ENCODE measurements around the gene ICOSLG.
A peak's percentile ranks its signal among the peaks of the same experiment; 100 is the strongest.
"Not testable (repeated sequence)": the region's sequence is repeated elsewhere in the genome, so short reads cannot be mapped to it uniquely, and the experiment has no call there.

Gene ICOSLG, protein sequence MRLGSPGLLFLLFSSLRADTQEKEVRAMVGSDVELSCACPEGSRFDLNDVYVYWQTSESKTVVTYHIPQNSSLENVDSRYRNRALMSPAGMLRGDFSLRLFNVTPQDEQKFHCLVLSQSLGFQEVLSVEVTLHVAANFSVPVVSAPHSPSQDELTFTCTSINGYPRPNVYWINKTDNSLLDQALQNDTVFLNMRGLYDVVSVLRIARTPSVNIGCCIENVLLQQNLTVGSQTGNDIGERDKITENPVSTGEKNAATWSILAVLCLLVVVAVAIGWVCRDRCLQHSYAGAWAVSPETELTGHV

DNA sequence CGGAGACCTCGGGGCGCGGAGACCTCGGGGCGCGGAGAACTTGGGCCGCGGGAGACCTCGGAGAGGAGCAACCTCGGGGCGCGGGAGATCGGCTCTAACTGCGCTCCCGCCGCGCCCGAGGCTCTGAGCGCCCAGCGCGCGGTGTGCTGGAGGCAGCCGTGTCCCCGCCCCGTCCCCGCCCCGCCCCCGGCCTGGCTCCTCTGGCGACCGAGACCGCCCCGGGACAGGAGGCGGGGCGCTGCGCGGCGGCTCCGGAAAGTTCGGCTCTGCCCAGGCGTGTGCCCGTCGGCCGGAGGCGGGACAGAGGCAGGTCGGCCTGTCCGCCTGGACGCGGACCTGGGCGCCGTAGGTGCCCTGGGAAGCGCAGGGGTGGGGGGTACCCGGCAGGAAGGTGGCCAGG, at the start of gene ICOSLG:
Gene ICOSLG (minus strand): TSS at position 102 of the 400 bp plus-strand sequence. CDS start 126 bp downstream, outside the sequence.
- DNase-seq, result not testable (repeated sequence)

DNA sequence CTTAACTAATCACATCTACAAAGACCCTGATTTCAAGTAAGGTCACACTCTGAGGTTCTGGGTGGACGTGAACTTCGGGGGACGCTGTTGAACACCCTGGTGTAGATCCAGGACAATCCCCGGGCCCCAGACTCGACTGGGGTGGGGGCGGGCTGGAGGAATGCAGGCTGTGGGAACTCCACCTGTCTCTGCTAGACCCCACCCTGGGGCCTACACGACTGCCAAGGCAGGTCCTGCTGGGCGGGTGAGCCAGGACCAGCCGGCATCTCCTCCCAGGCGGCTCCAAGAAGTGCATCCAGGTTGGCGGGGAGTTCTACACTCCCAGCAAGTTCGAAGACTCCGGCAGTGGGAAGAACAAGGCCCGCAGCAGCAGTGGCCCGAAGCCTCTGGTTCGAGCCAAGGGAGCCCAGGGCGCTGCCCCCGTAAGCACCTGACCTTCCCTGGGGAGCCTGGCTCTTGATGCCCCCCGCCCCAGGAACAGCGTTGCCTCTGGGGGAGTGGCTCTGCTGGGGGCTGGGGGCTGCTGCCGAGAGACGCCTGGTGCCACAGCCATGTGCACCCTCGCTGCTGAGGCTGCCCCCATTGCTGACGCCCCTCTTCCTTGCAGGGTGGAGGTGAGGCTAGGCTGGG, 48.8 kb upstream of the ICOSLG start:
- peak; percentile 13 for DNase-seq

DNA sequence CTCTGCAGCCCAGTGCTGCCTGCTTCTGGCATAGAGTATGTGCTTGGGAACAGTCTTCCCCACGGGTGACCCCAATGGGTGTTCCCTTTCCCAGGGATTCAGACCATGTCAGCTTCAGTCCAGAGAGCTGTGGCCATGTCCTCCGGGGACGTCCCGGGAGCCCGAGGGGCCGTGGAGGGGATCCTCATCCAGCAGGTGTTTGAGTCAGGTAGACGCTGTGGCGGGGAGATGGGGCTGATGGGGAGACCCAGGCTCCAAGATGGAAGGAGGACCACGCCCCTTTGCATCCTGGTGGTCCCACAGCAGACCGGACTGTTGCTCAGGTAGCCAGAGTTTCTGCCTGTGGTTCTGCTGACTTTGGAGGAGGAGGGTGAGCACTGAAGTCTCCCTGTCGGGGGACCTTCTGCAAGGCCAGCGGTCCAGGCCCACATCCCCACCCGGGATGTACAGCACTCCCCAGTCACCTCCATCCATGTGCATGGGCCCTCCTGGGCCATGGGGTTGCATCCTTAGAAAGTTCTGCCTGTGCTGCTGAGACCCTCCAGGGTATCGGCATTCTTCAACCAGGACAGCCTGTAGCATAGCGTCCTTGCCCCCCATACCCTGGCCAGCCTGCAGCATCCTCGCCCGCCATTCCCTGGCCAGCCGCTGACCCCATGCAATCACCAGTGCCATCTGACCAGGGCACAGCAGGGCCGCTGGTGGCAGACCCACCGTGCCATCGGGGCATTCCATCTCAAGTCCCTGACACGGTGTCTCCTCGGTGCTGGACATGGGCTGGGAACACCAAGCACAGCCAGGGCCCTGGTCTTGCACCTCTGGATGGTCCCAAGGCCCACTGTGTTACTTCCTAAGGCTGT, 47.7 kb upstream of the ICOSLG start:
- DNase-seq, result peak; percentile 22

DNA sequence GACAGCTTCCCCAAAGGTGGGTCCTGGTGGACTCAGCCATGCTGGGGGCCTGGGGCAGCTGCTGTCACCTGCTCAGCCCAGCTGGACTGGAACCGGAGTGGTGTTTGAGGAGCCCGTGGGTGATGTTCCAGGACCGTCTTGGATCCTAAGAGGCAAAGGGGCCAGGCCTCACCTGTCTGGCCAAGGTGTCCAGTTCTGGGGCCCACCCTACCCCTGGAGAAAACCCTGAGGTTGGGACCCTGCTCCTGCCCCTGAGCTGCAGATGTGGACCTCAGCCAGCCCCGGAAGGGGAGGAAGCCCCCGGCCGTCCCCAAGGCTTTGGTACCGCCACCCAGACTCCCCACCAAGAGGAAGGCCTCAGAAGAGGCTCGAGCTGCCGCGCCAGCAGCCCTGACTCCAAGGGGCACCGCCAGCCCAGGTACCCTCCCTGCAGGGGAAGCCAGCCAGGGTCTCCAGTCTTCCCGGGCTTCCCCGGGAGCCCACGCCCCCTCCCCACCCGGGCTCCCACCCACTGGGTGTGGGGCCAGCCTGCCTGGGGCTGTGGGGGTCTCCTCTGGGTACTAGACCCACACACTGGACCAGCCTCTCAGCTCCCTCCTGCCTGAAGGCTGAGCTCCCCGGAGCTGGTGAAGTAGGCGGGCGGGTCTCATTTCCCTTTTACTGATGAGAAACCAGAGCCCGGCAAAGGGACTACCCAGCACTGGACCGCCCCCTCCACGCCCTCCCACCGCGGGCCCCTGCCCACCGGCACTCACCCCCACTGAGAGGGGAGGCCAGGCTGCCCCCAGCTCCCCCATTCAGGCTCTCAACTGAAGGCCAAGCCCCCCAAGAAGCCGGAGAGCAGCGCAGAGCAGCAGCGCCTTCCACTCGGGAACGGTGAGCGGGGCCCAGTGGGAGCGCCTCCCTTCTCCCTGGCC, 46.2 kb upstream of the ICOSLG start:
- DNase-seq, result peak; percentile 31

DNA sequence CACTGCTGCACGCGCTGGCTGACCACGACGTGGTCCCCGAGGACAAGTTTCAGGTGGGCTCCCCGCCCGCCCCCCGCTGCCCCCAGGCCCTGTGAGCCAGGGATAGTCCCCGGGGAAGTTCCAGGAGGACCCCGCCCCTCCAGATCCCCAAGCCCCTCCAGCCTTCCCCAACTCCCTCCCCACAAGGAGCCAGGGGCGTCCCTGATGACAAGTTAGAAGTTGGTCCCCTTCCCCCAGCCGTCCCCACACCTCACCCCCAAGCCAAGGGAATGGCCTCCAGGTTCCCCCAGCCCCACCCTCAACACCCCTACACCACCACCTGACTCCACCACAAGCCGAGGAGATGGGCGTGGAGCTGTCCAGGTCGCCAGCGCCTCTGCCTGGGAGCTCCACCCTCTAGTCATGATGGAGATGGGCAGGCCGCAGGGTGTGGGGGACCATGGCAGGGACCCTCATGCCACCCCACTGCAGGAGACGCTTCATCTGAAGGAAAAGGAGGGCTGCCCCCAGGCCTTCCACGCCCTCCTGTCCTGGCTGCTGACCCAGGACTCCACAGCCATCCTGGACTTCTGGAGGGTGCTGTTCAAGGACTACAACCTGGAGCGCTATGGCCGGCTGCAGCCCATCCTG, 45.5 kb upstream of the ICOSLG start:
- DNase-seq, result peak; percentile 4

DNA sequence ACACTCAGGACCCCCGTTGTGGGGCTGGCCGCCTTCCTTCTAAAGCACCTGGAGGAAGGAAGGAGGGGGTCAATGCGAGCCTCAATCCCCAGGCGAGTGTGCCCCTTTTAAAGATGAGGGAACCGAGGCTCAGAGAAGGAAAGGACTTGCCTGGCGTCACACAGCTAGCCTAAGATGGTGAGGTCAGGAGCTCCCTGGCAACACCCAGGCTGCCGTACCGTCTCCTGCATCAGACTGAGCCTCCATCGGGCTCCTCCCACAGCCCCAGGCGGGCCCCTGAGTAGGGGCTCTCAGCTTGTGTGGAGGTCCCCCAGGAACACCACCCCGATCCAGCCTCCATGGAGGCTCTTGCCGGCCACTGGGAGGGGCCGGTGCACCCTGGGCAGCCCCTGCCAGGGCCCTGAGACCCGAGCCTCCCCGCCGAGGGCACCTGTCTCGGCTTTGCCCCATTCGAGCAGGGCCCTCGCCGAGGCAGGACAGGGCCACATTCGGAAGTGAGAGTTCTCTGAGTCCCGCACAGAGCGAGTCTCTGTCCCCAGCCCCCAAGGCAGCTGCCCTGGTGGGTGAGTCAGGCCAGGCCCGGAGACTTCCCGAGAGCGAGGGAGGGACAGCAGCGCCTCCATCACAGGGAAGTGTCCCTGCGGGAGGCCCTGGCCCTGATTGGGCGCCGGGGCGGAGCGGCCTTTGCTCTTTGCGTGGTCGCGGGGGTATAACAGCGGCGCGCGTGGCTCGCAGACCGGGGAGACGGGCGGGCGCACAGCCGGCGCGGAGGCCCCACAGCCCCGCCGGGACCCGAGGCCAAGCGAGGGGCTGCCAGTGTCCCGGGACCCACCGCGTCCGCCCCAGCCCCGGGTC, 44.6 kb upstream of the ICOSLG start, which contains the start of gene AIRE:
Gene AIRE (plus strand): TSS at position 739 of the 855 bp plus-strand sequence. CDS start 131 bp downstream, outside the sequence.
- DNase-seq, result peak; percentile 33

DNA sequence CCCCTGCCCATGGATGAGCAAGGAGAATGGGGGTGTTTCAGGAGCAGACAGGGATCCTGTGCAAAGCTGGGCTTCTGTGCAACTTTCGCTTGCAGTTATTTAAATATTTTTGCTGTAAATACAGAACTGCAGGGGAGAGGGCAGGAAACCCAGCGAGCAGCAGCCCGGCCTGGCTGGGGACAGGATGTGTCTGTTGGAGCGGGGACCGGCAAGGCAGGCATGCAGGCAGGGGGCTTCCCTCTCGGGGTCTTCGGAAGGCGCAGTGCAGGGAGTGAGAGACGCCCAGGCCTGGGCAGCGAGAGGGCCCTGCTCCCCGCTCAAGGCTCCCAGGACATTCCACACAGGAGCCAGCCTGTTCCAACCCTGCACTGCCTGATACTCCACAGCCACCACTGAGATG, 43.2 kb upstream of the ICOSLG start:
- peak; percentile 13 for DNase-seq

DNA sequence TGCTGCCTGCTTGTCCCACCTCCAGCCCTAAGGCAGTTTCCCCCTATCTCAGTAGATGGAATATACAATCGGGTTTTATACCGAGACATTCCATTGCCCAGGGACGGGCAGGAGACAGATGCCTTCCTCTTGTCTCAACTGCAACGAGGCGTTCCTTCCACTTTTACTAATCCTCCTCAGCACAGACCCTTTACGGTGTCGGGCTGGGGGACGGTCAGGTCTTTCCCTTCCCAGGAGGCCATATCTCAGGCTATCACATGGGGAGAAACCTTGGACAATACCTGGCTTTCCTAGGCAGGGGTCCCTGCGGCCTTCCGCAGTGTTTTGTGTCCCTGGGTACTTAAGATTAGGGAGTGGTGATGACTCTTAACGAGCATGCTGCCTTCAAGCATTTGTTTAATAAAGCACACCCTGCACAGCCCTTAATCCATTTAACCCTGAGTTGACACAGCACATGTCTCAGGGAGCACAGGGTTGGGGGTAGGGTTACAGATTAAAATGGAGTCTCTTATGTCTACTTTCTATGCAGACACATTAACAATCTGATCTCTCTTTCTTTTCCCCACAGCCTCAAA, 42.6 kb upstream of the ICOSLG start:
- not testable (repeated sequence) for DNase-seq

DNA sequence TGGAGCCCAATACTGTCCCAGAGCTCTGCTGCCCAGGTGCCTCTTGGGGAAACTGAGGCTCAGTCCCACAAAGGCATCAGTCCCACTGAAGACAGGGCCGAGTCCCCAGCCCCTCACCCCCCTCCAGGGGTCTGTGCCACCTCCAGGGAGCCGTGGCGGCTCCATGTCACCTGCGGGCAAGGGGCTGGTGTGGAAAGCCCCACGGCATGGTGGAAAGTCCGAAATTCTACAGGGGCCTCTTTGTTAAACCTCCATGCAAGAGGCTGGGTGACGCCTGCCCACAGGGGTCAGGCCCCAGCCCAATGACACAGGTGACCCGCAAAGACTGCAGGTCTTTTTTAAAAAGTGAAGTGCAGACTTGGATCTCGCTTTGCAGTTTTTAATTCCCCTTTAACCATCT, 41.6 kb upstream of the ICOSLG start:
- peak; percentile 12 for DNase-seq

DNA sequence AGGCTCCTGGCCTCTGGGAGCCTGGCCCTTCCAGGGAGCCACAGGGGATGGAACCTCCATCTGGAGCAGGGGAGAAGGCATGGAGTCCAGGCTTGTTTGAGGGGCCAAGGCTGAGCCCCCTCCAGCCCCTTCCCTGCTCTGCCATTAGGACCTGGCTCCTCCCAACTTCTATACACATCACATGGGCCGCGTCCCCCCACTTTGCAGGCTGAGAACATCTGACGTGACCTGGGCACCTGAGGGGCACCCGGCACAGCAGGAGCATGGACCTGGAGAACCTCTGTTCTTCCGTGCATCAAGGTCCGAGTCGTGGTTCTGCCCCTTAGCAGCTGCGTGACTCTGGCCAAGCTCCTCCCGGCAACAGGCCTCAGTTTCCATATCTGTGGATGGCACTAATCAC, 41.1 kb upstream of the ICOSLG start:
- no peak for DNase-seq

DNA sequence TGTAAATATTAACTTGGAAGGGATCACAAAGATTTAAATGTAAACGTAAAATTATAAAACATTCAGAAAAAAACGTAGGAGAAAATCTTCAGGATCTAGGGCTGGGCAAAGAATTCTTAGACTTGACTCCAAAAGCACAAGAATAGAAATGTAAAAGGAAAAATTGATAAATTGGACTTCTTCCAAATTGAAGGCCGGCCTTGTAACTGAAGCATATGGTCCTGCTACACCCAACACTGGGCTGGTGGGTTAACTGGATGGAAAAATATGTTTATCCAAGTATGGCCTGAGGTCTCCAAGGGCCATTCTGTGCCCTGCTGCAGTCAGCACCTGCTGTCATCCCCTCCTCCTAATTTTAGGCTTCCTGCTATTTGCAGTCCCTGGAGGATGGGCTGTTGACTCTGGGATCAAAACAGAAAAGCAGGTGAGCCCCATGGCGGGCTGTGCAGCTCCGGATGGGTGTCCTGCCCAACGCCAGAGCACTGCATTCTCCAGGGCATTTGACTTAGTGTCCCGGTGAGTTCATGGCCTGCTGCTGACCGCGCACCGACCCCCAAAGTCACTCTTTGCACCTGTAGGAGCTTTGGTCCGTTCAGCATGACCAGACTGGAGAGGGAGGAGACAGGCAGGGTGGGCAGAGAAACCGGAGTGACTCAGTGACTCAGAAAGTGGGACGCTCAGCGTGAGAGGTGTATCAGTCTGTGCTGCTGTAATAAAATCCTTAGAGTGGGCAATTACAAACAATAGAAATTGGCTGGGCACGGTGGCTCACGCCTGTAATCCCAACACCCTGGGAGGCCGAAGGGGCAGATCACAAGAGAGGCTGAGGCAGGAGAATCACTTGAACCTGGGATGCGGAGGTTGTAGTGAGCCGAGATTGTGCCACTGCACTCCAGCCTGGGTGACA, 38.9 kb upstream of the ICOSLG start:
- peak; percentile 20 for DNase-seq

DNA sequence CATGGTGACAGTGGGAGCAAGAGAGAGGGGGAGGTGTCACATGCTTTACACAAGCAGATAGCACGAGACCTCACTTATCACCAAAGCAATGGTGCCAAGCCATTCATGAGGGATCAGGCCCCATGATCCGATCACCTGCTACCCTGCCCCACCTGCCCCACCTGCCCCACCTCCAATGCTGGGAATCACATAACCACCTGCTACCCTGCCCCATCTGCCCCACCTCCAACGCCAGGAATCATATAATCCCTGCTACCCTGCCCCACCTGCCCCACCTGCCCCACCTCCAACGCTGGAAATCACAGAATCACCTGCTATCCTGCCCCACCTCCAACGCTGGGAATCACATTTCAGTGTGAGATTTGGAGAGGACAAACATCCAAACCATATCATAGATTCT, 34.3 kb upstream of the ICOSLG start:
- no peak for DNase-seq

DNA sequence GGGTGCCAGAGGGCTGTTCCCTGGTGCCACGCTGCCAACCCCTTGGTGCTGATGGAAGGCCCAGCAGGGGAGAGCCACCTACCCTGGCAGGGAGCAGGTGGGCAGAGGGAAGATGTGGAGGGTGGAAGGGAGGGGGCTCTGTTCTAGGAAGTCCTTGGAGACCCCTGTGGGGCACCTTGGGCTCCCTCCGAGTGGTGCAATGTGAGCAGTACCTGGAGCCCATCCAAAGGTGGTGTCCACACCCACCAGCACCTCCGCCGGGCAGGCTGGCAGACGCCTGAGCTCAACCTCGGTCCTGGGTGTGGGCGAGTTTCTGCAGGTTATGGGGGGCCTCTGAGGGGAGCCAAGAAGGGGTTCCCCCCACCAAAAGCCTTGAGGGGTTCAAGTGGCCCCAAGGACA, 32.3 kb upstream of the ICOSLG start:
- peak; percentile 32 for DNase-seq

DNA sequence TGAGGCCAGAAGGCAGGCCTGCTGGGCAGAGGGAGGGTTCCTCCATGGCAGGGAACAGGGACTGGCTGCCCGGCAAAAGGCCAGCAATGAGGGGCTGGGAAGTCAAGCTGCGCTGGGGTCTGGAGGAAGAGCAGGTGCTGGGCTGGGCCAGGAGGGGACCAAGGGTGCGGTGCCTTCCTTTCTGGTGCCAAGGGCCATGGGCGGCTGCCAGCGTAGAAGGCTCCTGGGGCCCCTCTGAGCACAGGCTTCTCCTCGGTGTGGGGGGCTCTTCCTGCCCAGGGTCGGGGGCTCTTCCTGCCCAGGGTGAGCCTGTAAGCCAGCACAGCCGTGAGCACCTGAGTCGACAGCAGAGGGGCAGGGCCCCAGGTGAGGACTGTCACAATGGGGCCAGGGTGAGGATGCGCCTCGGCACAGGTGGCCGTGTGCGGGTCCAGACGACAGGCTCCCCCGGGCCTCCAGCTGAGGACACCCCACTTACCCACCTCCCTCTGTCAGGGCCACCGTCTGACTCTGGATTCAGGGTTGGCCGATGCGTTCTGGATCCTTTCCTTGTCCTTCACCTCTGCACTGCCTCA, 31.6 kb upstream of the ICOSLG start:
- peak; percentile 12 for DNase-seq

DNA sequence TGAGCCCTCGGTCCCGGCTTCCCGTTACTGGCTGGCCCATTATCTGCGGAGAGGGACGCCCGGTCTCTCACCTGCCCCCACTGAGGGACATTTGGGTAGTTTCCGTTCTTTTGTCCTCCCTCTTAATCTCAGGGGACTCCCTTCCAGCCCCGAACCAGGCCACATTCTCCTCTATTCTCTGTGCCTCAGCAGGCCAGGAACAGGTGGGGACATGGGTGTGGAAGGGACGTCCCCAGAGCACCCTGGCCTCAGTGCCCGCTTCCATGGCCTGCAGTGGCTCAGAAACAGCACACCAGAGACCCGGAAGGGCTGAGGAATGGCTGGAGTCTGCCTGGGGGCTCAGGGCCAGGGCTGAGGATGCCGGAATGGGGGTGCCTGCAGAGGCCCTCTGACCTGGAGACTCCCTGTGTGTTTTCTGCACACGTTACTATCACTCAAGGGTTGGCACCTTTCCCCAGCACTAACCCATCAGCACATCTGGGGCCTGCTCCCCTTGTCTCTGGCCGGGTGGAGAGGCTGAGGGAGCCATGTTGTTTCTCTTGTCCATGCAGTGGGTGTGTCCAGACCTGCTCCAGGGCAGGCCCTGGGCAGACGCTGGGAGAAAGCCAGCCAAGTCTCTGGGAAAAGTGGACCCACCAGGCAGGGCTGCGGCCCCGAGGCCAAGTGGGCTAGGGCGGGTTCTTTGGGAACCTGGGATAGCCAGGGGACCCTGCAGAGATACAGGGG, 31.0 kb upstream of the ICOSLG start:
- peak; percentile 14 for DNase-seq

DNA sequence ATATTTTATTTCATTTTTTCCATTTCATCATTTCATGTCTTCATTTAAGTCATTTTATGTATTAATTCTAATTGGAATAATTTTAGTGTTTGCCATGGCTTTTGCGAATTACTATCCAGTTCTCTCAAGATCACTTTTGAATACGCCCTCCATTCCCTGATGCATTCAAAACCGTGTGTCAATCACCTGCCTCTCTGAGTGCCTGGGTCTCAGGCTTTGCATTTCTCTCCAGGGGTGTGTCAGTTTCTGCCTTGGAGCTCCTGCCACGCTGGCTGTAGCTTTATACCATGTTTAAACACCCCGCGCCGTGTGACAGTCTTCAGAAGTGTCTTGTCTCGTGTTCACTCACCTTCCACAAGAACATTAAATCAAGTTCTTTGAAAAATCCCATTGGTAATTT, 28.3 kb upstream of the ICOSLG start:
- no peak for DNase-seq

DNA sequence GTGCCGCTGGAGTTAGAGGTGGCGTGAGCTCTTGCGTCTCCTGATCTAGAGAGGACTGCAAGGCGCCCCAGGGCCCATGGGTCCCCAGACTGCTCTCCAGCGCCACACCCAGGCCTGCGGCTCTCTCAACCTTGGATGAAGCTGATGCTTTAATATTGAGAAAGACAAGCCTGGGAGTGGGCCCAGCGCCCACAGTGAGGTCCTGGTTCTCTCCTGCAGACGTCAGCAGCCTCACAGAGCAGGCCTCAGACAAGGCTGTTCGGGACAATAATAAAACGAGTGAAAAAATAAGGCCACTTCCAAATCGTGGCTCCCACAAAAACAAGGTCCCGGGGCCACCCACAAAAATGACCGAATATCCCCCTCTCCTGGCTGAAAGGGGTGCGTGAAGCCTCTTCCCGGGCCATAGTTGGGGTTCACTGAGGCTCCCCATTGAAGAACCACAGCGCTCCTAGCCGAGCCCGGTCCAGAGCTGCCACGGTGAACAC, 27.0 kb upstream of the ICOSLG start:
- DNase-seq, result peak; percentile 12

DNA sequence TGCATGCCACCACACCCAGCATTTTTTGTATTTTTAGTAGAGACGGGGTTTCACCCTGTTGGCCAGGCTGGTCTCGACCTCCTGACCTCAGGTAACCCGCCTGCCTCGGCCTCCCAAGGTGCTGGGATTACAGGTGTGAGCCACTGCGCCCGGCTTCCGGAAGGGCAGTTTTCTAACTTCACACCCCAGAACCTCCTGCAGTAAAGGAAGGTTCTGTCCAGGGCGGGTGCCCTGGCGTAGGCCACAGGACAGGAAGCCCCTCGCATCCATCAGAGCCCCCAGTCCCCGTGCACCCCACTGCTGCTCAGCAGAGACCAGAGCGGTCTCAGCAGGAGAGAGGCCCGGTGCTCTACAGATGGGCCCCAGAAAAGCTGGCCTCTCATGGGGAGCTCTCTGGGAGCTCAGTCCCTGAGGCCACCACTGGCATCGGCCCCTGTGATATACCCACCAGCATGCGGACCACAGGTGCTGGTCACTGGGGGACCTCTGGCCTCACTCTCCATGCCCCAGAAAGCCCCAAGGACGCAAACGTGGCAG, 25.1 kb upstream of the ICOSLG start:
- no peak for DNase-seq
